Measurements from ENCODE around the gene C17orf107. TPM values are rescaled to one million over a fixed set of nuclear protein-coding genes. Genes with fewer than 3 reads are reported as not detected.

The C17orf107 gene
- total and polyA plus RNA-seq, 2 of the 13 experiments (the other 11 are each of a cell fraction or from before 2014, with no cell fraction given) = 0.20 to 0.59 TPM

DNA sequence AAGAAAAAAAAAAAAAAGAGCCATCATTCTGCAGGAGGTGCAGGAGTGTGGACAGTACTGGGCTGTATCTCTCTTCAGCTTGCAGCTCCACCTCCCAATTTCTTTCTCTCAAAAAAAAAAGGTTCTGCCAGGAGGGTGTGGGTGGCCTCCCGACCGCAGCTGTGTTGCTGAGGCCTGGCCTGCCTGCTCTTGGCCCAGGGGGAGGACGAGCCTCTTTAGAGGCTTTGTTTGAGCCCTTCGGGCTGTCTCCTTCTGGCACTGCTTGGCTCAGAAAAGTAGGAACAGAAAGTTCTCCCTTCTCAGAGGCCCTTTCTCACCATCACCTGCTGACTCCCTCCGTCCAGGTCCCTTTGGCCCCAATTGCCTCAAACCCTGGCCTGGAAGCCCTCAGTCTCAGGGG lies 22.2 kb upstream of the C17orf107 start:
- FAIRE-seq (no peak), DNase-seq (ENCODE audit: low spot score) (no peak), ATAC-seq (no peak)
- H3K27ac ChIP-seq (ENCODE audit: extremely low read length, insufficient read depth, low read length) = no peak overlapping the region
- 89% methylated on average over 5 of the region's 5 CpGs for WGBS (ENCODE audit: low lambda C conversion rate)
- no peaks in the 10 kb centered on the region for H3K9me3 ChIP-seq (ENCODE audit: low read length)
- H4K20me1 ChIP-seq (ENCODE audit: insufficient read depth, low read length) = no peaks in the 10 kb centered on the region
- no peak overlapping the region for H3K9ac ChIP-seq (ENCODE audit: insufficient read depth, low read depth, low read length)
- H3K4me2 ChIP-seq (ENCODE audit: low read depth, low read length) = no peak overlapping the region
- BruUV-seq (replicated peaks) = no TSS peak
- TF ChIP-seq ZNF598 (CRISPR knock-in tag; IDR thresholded peaks at IDR 0.05; ENCODE audit: borderline replicate concordance) (no peak), PHF5A (CRISPR knock-in tag; IDR thresholded peaks at IDR 0.05; ENCODE audit: low read depth, unreplicated experiment) (no peak), ATM (IDR thresholded peaks at IDR 0.05; ENCODE audit: borderline replicate concordance) (no peak), HIVEP1 (CRISPR knock-in tag; IDR thresholded peaks at IDR 0.05) (no peak), HNRNPUL1 (IDR thresholded peaks at IDR 0.05; ENCODE audit: low read depth, low read length) (no peak), TBX2 (CRISPR knock-in tag; IDR thresholded peaks at IDR 0.05; ENCODE audit: borderline replicate concordance) (no peak), KLF11 (CRISPR knock-in tag; IDR thresholded peaks at IDR 0.05) (no peak), ZNF773 (CRISPR knock-in tag; IDR thresholded peaks at IDR 0.05; ENCODE audit: borderline replicate concordance) (no peak), ZNF138 (CRISPR knock-in tag; IDR thresholded peaks at IDR 0.05; ENCODE audit: low read depth) (no peak), GPN1 (CRISPR knock-in tag; IDR thresholded peaks at IDR 0.05; ENCODE audit: borderline replicate concordance) (no peak), GPBP1L1 (CRISPR knock-in tag; IDR thresholded peaks at IDR 0.05) (no peak), ZNF883 (CRISPR knock-in tag; IDR thresholded peaks at IDR 0.05; ENCODE audit: not compliant biosample characterization) (no peak), KDM4B (CRISPR knock-in tag; IDR thresholded peaks at IDR 0.05) (no peak), ZNF597 (CRISPR knock-in tag; IDR thresholded peaks at IDR 0.05) (no peak)
- TF ChIP-seq, protein P1, sequence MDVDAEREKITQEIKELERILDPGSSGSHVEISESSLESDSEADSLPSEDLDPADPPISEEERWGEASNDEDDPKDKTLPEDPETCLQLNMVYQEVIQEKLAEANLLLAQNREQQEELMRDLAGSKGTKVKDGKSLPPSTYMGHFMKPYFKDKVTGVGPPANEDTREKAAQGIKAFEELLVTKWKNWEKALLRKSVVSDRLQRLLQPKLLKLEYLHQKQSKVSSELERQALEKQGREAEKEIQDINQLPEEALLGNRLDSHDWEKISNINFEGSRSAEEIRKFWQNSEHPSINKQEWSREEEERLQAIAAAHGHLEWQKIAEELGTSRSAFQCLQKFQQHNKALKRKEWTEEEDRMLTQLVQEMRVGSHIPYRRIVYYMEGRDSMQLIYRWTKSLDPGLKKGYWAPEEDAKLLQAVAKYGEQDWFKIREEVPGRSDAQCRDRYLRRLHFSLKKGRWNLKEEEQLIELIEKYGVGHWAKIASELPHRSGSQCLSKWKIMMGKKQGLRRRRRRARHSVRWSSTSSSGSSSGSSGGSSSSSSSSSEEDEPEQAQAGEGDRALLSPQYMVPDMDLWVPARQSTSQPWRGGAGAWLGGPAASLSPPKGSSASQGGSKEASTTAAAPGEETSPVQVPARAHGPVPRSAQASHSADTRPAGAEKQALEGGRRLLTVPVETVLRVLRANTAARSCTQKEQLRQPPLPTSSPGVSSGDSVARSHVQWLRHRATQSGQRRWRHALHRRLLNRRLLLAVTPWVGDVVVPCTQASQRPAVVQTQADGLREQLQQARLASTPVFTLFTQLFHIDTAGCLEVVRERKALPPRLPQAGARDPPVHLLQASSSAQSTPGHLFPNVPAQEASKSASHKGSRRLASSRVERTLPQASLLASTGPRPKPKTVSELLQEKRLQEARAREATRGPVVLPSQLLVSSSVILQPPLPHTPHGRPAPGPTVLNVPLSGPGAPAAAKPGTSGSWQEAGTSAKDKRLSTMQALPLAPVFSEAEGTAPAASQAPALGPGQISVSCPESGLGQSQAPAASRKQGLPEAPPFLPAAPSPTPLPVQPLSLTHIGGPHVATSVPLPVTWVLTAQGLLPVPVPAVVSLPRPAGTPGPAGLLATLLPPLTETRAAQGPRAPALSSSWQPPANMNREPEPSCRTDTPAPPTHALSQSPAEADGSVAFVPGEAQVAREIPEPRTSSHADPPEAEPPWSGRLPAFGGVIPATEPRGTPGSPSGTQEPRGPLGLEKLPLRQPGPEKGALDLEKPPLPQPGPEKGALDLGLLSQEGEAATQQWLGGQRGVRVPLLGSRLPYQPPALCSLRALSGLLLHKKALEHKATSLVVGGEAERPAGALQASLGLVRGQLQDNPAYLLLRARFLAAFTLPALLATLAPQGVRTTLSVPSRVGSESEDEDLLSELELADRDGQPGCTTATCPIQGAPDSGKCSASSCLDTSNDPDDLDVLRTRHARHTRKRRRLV (CRISPR knock-in tag; IDR thresholded peaks at IDR 0.05) = no peak
- no peaks in the 10 kb centered on the region for H3K27me3 ChIP-seq (ENCODE audit: control insufficient read depth in 1 of 2, insufficient read depth in 2 of 2, low read length in 2 of 2)
- ChIA-PET POLR2A (no interaction called here), CTCF (ENCODE audit: low intra/inter-chr PET ratio, low total read pairs) (no interaction called here)
- H2AFZ ChIP-seq (ENCODE audit: low read length) = no peak overlapping the region
- no peaks in the 10 kb centered on the region for H3K4me1 ChIP-seq (ENCODE audit: insufficient read depth, low read length)
- intact Hi-C loops (cut with micrococcal nuclease; ENCODE audit: unreplicated experiment) = no loop called here
- in situ Hi-C loops (cut with HindIII; ENCODE audit: extremely low pct_ligation_motif_present, low pct_unique_long_range_greater_than_20kb) = no loop called here
- H3K4me3 ChIP-seq (replicated peaks in 1 of 3; ENCODE audit: insufficient read depth in 1 of 3, low read depth in 2 of 3, low read length in 3 of 3) = no peak overlapping the region
- H3K79me2 ChIP-seq (ENCODE audit: insufficient read depth, low read length) = peaks cover 5% of the 10 kb centered on the region
- peaks cover 12 to 52% of the 10 kb centered on the region in 2 experiments; a peak in 4 of 5 replicates for H3K36me3 ChIP-seq (replicated peaks in 1 of 2; ENCODE audit: control insufficient read depth in 1 of 2, insufficient read depth in 2 of 2, low read length in 2 of 2)

Data from HepG2 (cell line).